H1 (cell line): ENCODE data around the gene ABCA1. TPM values are rescaled to one million over a fixed set of nuclear protein-coding genes. Genes with fewer than 3 reads are reported as not detected.

Experiments used
- CTCF ChIA-PET: fragments of 300-600 bp; sonication (Branson Sonifier 250); formaldehyde crosslinking; loops from one replicate; lab custom pipeline; 2021; ENCODE audit not compliant: partially characterized antibody; lab: Charles Lee
- POLR2A ChIA-PET: fragments of 300-600 bp; sonication (Branson Sonifier 250); formaldehyde crosslinking; loops from one replicate; lab custom pipeline; 2021; ENCODE audit warnings: inconsistent platforms; ENCODE audit not compliant: partially characterized antibody; lab: Charles Lee
- DNase-seq, 2 experiments: peaks; one replicate each; pipeline versions ENCODE4 v3.0.0 to v3.0.0-alpha.2; 2010 to 2022; ENCODE audit warnings: low spot score in 2 of 2, low read depth in 1 of 2, mixed read lengths in 1 of 2
- FAIRE-seq: peaks from 2 replicates; lab custom pipeline; 2011; peaks lifted over from hg19 to GRCh38; lab: Jason Lieb, UNC
- H2AFZ ChIP-seq: 2 replicates; pipeline ENCODE4 v1.8.1; 2012; ENCODE audit warnings: low read length, inconsistent platforms
- H2AK5ac ChIP-seq: 2 replicates; pipeline ENCODE4 v1.6.1; 2013; ENCODE audit warnings: low read depth, low read length
- H2BK120ac ChIP-seq: replicated peaks from 2 replicates; pipeline ENCODE3; 2013; ENCODE audit warnings: low read depth, low read length, inconsistent platforms
- H2BK12ac ChIP-seq: 2 replicates; pipeline ENCODE4 v1.6.1; 2013; ENCODE audit warnings: low read depth, low read length
- H2BK15ac ChIP-seq: 2 replicates; pipeline ENCODE4 v1.6.1; 2013; ENCODE audit warnings: low read length
- H2BK20ac ChIP-seq: 2 replicates; pipeline ENCODE4 v1.6.1; 2013; ENCODE audit warnings: low read length
- H2BK5ac ChIP-seq: 2 replicates; pipeline ENCODE4 v1.6.1; 2013; ENCODE audit warnings: low read depth, low read length
- H3K14ac ChIP-seq: 2 replicates; pipeline ENCODE4 v1.6.1; 2013; ENCODE audit warnings: inconsistent platforms; ENCODE audit not compliant: insufficient read length
- H3K18ac ChIP-seq: 2 replicates; pipeline ENCODE4 v1.6.1; 2013; ENCODE audit warnings: low read length; ENCODE audit errors: extremely low read depth
- H3K23ac ChIP-seq: 2 replicates; pipeline ENCODE4 v1.6.1; 2013; ENCODE audit warnings: inconsistent platforms; ENCODE audit not compliant: insufficient read length
- H3K23me2 ChIP-seq: 2 replicates; pipeline ENCODE4 v1.6.1; 2013; ENCODE audit warnings: low read depth, low read length
- H3K27ac ChIP-seq: 2 replicates; pipeline ENCODE4 v1.6.1; 2011; ENCODE audit warnings: low read depth, low read length, inconsistent platforms
- H3K27me3 ChIP-seq, 4 experiments: replicated peaks in 1 of 4; 1 replicate in 1 of 4; 2 replicates in 3 of 4; pipeline versions ENCODE4 v1.6.1 to v1.8.1; 2011 to 2013; ENCODE audit warnings: low read length in 3 of 4, mild to moderate bottlenecking in 3 of 4, inconsistent platforms in 2 of 4, mixed read lengths in 2 of 4, moderate library complexity in 1 of 4; ENCODE audit not compliant: control insufficient read depth in 3 of 4, insufficient read depth in 3 of 4; ENCODE audit errors: extremely low read depth in 1 of 4
- H3K36me3 ChIP-seq, 4 experiments: 2 replicates each; pipeline versions ENCODE4 v1.6.1 to v1.8.1; 2011 to 2013; ENCODE audit warnings: mild to moderate bottlenecking in 4 of 4, low read length in 3 of 4, moderate library complexity in 2 of 4, control low read depth in 1 of 4, inconsistent platforms in 1 of 4; ENCODE audit not compliant: insufficient read depth in 4 of 4, control insufficient read depth in 2 of 4
- H3K4ac ChIP-seq: replicated peaks from 2 replicates; pipeline ENCODE3; 2013; ENCODE audit warnings: low read length, low read depth, mixed read lengths, inconsistent platforms; ENCODE audit not compliant: insufficient read length
- H3K4me1 ChIP-seq, 4 experiments: replicated peaks in 1 of 4; 1 replicate in 1 of 4; 2 replicates in 3 of 4; pipeline versions ENCODE4 v1.6.1 to v1.8.1; 2011 to 2013; ENCODE audit warnings: low read length in 3 of 4, inconsistent platforms in 2 of 4, mixed read lengths in 1 of 4; ENCODE audit not compliant: insufficient read depth in 4 of 4, control insufficient read depth in 3 of 4
- H3K4me2 ChIP-seq, 2 experiments: 2 replicates each; pipeline versions ENCODE4 v1.6.1 to v1.8.1; 2011 to 2013; ENCODE audit warnings: low read depth in 2 of 2, low read length in 2 of 2, control low read depth in 1 of 2, inconsistent platforms in 1 of 2, mild to moderate bottlenecking in 1 of 2; ENCODE audit not compliant: insufficient read depth in 1 of 2
- H3K4me3 ChIP-seq, 4 experiments: fragments of 200-600, 300-600 bp in 1 of 4; sonication (generic), shearing (Covaris generic), sonication (Bioruptor Twin) in 1 of 4; 2 replicates each; pipeline versions ENCODE4 v1.5.1 to v1.8.1; 2011 to 2016; ENCODE audit warnings: low read length in 4 of 4, low read depth in 3 of 4, control low read depth in 2 of 4, inconsistent platforms in 2 of 4, mild to moderate bottlenecking in 2 of 4, mixed read lengths in 1 of 4, moderate library complexity in 1 of 4; ENCODE audit not compliant: insufficient read depth in 2 of 4; ENCODE audit errors: extremely low read depth in 1 of 4
- H3K56ac ChIP-seq: replicated peaks from 2 replicates; pipeline ENCODE3; 2013; ENCODE audit warnings: low read depth, mild to moderate bottlenecking, mixed read lengths, low read length, inconsistent platforms; ENCODE audit not compliant: insufficient read length
- H3K79me1 ChIP-seq: 2 replicates; pipeline ENCODE4 v1.6.1; 2013; ENCODE audit warnings: low read depth, low read length, control low read depth
- H3K79me2 ChIP-seq, 2 experiments: 2 replicates each; pipeline versions ENCODE4 v1.6.1 to v1.8.1; 2012 to 2013; ENCODE audit warnings: low read length in 2 of 2, mild to moderate bottlenecking in 2 of 2, inconsistent platforms in 1 of 2; ENCODE audit not compliant: insufficient read depth in 2 of 2, control insufficient read depth in 1 of 2
- H3K9ac ChIP-seq, 4 experiments: replicated peaks in 1 of 4; 1 replicate in 1 of 4; 2 replicates in 3 of 4; pipeline versions ENCODE4 v1.6.1 to v1.8.1; 2011 to 2013; ENCODE audit warnings: low read depth in 3 of 4, low read length in 3 of 4, control low read depth in 2 of 4, mild to moderate bottlenecking in 2 of 4, moderate library complexity in 2 of 4, inconsistent platforms in 1 of 4; ENCODE audit errors: extremely low read depth in 1 of 4
- H3K9me3 ChIP-seq, 2 experiments: 2 replicates each; pipeline versions ENCODE4 v1.6.1 to v1.8.1; 2012 to 2013; ENCODE audit warnings: mild to moderate bottlenecking in 2 of 2, moderate library complexity in 2 of 2, control low read depth in 1 of 2, inconsistent platforms in 1 of 2, low read depth in 1 of 2, low read length in 1 of 2, mixed read lengths in 1 of 2; ENCODE audit not compliant: insufficient read depth in 2 of 2
- H4K20me1 ChIP-seq, 2 experiments: replicated peaks in 1 of 2; 2 replicates each; pipeline versions ENCODE3 to v1.8.1; 2011 to 2013; ENCODE audit warnings: inconsistent platforms in 2 of 2, low read length in 2 of 2, mild to moderate bottlenecking in 1 of 2; ENCODE audit not compliant: insufficient read depth in 2 of 2, control insufficient read depth in 1 of 2
- H4K5ac ChIP-seq: 2 replicates; pipeline ENCODE4 v1.6.1; 2013; ENCODE audit warnings: low read length, low read depth, mixed read lengths, inconsistent platforms; ENCODE audit not compliant: insufficient read length
- H4K8ac ChIP-seq: 2 replicates; pipeline ENCODE4 v1.8.0; 2013; ENCODE audit warnings: mild to moderate bottlenecking, moderate library complexity, low read length, inconsistent platforms; ENCODE audit not compliant: insufficient read depth; ENCODE audit errors: extremely low read depth
- H4K91ac ChIP-seq: replicated peaks from 2 replicates; pipeline ENCODE3; 2013; ENCODE audit warnings: low read length, mixed read lengths, inconsistent platforms; ENCODE audit not compliant: insufficient read length
- MAX ChIP-seq: IDR thresholded peaks from 2 replicates; pipeline ENCODE4 v1.6.1; 2012; ENCODE audit warnings: inconsistent platforms
- RBBP5 ChIP-seq: IDR thresholded peaks from 2 replicates; pipeline ENCODE4 v1.7.1; 2012; ENCODE audit warnings: low read depth, mild to moderate bottlenecking, inconsistent platforms, low read length, moderate library complexity, borderline replicate concordance
- WGBS, 2 experiments: shearing (Covaris generic) in 1 of 2; methylation state at CpG; one replicate each; pipeline versions ENCODE4 v1.1.6 to v1.1.7; 2013 to 2015; ENCODE audit warnings: low lambda C conversion rate in 2 of 2, mixed read lengths in 2 of 2, inconsistent platforms in 1 of 2, low coverage in 1 of 2, missing lambda C conversion rate in 1 of 2; ENCODE audit not compliant: insufficient replicate concordance in 2 of 2, insufficient coverage in 1 of 2, insufficient read length in 1 of 2; ENCODE audit errors: extremely low coverage in 1 of 2, missing lambda C conversion rate in 1 of 2; 5-methylcytosine and 5-hydroxymethylcytosine counted together
- polyA plus RNA-seq, 7 experiments: library from polyadenylated mRNA; depleted of rRNA in 3 of 7; stranded (reverse) in 5 of 7; unstranded in 2 of 7; fragments of >200 nt in 5 of 7; fragments of 200-250 nt in 2 of 7; gene quantifications; 1 replicate in 5 of 7; 2 replicates in 1 of 7; 4 replicates in 1 of 7; pipeline versions ENCODE4 v1.2.1 to v1.2.3, GENCODE V29; 2011 to 2013; ENCODE audit warnings: missing spikeins in 2 of 7, mixed read lengths in 2 of 7
- total RNA-seq: library from RNA; stranded (reverse); fragmentation: NEBNext Ultra II Directional; extraction: Animal tissue kit (Norgen Biotek cat#: 25700); gene quantifications from 2 replicates; pipeline ENCODE4 v1.2.1, GENCODE V29; 2021

ABCA1 gene
- total and polyA plus RNA-seq, 2 of the 8 experiments (the other 6 are each of a cell fraction or from before 2014, with no cell fraction given), result 6.9 to 7.8 TPM

GRCh38 chr9:104941597-104941996 is 13.6 kb upstream of the ABCA1 start:
- 73% methylated on average over 1 of the region's 1 CpG; no CpG with 5 or more reads in 1 of the 2 experiments for WGBS, 2 experiments
- no peak for TF ChIP-seq MAX
- no peak for TF ChIP-seq RBBP5

More at GRCh38 chr9:104941597-104941996, 13.6 kb upstream of the ABCA1 start:
- no peak overlapping the region for H3K9ac ChIP-seq
- H2BK5ac ChIP-seq, result no peak overlapping the region
- H2BK120ac ChIP-seq, result no peak overlapping the region
- H4K8ac ChIP-seq, result no peak overlapping the region
- no peak overlapping the region for H3K23ac ChIP-seq
- H2BK12ac ChIP-seq, result no peak overlapping the region
- FAIRE-seq (no peak), DNase-seq (no peak)
- H3K9me3 ChIP-seq, result no peaks in the 10 kb centered on the region
- H2BK20ac ChIP-seq, result no peak overlapping the region
- no peak overlapping the region for H3K27ac ChIP-seq
- no peaks in the 10 kb centered on the region for H3K23me2 ChIP-seq
- H3K14ac ChIP-seq, result no peak overlapping the region
- no peaks in the 10 kb centered on the region; a peak in 1 of 7 replicates for H3K4me1 ChIP-seq
- no peak overlapping the region for H3K56ac ChIP-seq
- H2AK5ac ChIP-seq, result no peak overlapping the region
- H3K4me2 ChIP-seq, result no peak overlapping the region
- H3K79me1 ChIP-seq, result no peaks in the 10 kb centered on the region
- H2AFZ ChIP-seq, result 0 out of 2 replicates have a peak overlapping the region, but pooled peaks have one; percentile 62
- no peak overlapping the region for H3K4me3 ChIP-seq
- H3K27me3 ChIP-seq, result no peaks in the 10 kb centered on the region
- no peak overlapping the region for H2BK15ac ChIP-seq
- no peak overlapping the region for H3K4ac ChIP-seq
- H4K91ac ChIP-seq, result no peak overlapping the region
- no peak overlapping the region for H4K5ac ChIP-seq
- CTCF ChIA-PET, result no interaction called here
- no peaks in the 10 kb centered on the region for H3K79me2 ChIP-seq
- no peak overlapping the region for H3K18ac ChIP-seq
- H4K20me1 ChIP-seq, result no peaks in the 10 kb centered on the region
- POLR2A ChIA-PET, result no interaction called here
- H3K36me3 ChIP-seq, result no peaks in the 10 kb centered on the region
